NCI-H82 treated with DMSO at 0.1 percent for 48 hours (cell line): Measurements from ENCODE around the gene ELOA.
"Not testable (repeated sequence)": the region's sequence is repeated elsewhere in the genome, so short reads cannot be mapped to it uniquely, and the experiment has no call there.

ENCODE experiments used
- DNase-seq: peaks from one replicate; lab custom pipeline; 2025; ENCODE audit not compliant: unreplicated experiment; lab: John Stamatoyannopoulos, UW

ELOA gene

DNA sequence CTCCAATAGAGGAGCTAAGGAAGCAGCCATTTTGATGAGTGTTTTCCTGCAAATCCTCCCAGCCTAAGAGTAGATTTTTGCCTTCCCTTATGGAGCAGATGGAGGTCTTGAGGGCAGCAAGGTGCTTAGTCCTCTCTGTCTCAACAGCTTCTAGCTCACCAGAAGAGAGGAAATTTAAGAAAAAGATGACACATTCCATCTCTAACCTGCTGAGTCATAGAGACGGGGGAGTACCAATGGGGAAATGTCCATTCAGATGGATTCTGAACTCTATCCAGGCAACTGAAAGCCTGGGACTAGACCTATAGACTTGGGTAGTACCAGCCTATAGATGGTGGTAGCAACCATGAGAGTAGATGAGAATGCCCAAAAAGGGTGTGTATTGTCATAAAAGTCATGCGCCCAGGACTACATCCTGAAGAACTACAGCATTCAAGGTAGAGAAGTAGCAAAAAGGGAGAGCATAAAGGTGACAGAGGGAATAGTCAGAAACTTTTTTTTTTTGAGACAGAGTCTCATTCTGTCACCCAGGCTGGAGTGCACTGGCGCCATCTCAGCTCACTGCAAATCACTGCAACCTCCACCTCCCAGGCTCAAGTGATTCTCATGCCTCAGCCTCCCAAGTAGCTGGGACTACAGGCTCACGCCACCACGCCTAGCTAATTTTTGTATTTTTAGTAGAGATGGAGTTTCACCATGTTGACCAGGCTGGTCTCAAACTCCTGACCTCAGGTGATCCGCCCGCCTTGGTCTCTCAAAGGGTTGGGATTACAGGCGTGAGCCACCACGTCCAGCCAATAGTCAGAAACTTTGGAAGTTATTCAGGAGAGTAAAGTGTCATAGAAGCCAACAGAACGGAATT lies 10.7 kb upstream of the ELOA start:
- no peak for DNase-seq

GRCh38 chr1:23733281-23733680 lies 10.0 kb upstream of the ELOA start:
- DNase-seq: not testable (repeated sequence)

DNA sequence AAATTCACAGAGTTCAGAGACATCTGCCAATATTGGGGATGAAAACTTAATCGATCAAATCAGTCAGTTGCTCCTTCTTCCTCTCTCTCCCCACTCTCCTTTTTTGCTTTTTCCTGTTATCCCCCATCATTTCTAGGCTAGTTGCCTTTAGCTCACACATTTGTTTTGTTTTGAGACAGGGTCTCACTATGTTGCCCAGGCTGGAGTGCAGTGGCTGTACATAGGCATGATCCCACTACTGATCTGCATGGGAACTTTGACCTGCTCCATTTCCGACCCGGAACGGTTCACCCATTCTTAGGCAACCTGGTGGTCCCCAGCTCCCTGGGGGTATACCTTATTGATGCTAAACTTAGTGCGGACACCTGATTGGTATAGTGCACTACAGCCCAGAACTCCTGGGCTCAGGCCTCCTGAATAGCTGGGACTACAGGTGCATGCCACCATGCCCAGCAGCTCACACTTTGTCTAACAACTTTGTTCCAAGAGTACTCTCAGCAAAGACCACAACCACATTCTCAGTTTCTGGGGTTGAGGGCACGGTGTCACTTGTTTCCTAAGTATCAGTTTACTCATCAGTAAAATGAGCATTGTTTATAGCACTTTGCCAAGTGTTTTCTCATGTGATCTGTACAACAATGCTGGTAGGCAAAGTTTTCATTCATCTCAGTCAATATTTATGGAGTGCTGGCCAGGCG lies 6.7 kb upstream of the ELOA start:
- DNase-seq: no peak

GRCh38 chr1:23741609-23742008 lies 1.7 kb upstream of the ELOA start:
- DNase-seq: no peak

DNA sequence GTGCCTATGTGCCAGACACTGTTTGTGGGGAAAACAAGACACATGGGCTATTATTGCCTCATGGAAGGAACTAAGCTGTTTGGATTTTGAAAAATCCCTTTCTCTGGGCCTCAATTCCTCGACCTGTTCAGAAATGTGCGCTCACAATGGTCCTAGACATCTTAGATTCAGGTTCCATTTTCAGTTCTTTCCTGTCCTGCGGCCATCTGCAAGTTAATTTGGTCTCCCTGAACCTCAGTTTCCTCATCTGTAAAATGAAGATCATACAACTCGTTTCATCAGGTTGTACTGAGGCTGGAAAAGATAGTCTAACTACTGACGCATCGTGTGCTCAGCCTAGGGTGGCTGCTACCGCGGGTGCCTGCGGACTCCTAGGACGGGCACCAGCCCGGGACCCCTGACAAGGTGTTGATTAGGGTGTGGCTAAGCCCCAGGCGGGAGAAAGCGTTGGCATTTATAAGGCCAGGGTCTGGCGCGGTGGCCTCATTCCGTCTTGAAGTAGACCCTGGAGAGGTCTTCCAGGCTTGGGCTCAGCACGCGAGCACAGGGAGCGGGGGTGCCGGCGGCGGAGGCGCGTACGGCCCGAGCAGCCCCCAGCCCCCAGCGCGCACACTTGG lies 493 bp upstream of the ELOA start:
- DNase-seq: no peak

DNA sequence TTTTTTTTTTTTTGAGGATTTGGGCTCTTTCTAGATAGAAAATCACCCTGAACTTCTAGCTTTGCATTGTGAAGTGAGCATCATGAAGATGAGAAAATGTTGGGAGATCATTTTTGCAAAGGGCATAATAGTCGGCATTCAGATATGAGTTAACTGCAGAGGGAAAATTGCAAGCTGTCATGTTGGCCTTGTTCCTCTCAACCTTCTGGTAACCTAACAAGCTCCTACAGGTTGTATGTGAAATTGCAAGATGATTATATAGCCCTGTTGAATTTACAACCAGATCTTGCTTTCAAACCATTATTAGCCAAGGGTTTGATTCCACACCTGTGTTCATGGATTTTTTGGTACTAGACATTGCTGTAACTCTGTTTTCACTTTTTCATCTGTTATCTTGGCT lies 2.2 kb downstream of the ELOA start:
- DNase-seq: no peak

- DNase-seq: no peak
Measured at GRCh38 chr1:23748016-23748415, 4.7 kb downstream of the ELOA start.

DNA sequence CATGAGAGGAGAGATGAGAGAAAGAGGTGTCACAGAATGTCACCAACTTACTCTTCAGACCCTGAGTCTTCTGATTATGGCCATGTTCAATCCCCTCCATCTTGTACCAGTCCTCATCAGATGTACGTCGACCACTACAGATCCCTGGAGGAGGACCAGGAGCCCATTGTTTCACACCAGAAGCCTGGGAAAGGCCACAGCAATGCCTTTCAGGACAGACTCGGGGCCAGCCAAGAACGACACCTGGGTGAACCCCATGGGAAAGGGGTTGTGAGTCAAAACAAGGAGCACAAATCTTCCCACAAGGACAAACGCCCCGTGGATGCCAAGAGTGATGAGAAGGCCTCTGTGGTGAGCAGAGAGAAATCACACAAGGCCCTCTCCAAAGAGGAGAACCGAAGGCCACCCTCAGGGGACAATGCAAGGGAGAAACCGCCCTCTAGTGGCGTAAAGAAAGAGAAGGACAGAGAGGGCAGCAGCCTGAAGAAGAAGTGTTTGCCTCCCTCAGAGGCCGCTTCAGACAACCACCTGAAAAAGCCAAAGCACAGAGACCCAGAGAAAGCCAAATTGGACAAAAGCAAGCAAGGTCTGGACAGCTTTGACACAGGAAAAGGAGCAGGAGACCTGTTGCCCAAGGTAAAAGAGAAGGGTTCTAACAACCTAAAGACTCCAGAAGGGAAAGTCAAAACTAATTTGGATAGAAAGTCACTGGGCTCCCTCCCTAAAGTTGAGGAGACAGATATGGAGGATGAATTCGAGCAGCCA lies 8.0 kb downstream of the ELOA start:
- peak; percentile 11 for DNase-seq

DNA sequence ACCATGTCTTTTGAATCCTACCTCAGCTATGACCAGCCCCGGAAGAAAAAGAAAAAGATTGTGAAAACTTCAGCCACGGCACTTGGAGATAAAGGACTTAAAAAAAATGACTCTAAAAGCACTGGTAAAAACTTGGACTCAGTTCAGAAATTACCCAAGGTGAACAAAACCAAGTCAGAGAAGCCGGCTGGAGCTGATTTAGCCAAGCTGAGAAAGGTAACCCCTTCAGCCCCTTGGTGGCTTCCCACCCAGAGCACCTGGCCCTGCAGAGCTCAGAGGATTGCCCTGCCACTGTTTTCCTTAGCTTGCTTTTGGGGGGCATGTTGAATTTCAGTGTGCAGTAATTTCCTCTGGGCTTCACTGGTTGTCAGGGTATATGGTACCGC lies 8.5 kb downstream of the ELOA start:
- no peak for DNase-seq

GRCh38 chr1:23752909-23753308 lies 9.6 kb downstream of the ELOA start:
- no peak for DNase-seq

- DNase-seq: no peak
Measured at GRCh38 chr1:23756676-23757075, 13.4 kb downstream of the ELOA start.

- DNase-seq: no peak
Measured at GRCh38 chr1:23757812-23758211, 14.5 kb downstream of the ELOA start.

- no peak for DNase-seq
Measured at GRCh38 chr1:23759277-23759676, 16.0 kb downstream of the ELOA start.

GRCh38 chr1:23763041-23763577 lies 19.8 kb downstream of the ELOA start:
- DNase-seq: no peak

GRCh38 chr1:23768733-23769132 lies 25.5 kb downstream of the ELOA start:
- DNase-seq: no peak

GRCh38 chr1:23772049-23772853 lies 29.0 kb downstream of the ELOA start:
- peak; percentile 67 for DNase-seq

DNA sequence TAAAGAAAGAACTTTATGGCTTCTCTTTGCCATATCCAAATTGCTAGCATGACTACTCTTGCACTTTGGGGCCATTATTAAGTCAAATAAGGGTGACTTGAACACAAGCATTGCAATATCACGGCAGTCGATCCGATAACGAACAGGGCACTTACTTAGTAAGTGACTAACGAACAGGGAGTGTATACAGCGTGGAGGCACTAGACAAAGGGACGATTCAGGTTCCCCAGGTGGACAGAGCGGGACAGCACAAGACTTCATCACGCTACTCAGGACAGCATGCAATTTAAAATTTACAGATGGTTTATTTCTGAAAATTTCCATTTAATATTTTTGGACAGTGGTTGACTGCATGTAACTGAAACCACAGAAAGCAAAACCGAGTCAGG lies 29.6 kb downstream of the ELOA start:
- no peak for DNase-seq

DNA sequence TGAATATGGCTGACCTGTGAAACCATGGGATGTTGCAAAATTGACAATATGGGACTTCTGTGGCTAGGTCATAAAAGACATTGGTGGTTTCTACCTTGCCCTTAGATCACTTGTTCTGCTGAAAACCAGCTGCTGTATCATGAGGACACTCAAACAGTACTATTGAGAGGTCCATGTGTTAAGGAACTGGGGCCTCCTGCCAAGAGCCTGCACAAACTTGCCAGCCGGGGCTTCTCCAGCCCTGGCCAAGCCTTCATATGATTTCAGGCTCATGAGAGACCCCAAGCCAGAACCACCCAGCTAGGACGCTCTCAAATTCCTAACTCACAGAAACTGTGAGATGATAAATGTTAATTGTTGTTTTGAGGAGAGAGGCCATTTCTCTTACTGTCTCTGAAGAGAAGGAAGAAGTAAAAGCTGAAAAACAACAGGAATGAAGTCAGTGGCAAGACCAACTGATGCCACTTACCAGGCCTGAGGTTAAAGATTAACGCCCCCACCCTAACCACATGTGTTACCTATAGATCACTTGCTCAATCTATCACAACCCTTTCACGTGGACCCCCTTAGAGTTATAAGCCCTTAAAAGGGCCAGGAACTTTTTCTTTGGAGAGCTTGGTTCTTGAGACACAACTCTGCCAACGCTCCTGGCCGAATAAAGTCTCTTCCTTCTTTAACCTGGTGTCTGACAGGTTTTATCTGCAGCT lies 31.1 kb downstream of the ELOA start:
- no peak for DNase-seq

- no peak for DNase-seq
Measured at GRCh38 chr1:23776217-23776616, 32.9 kb downstream of the ELOA start.
